HUDEP-2 (cell line): ENCODE measurements around the gene FXN.
"Not testable (repeated sequence)": the region's sequence is repeated elsewhere in the genome, so short reads cannot be mapped to it uniquely, and the experiment has no call there.

ENCODE experiments used
- DNase-seq, 76 experiments: peaks; one replicate each; lab custom pipeline; 2025; ENCODE audit not compliant: unreplicated experiment in 76 of 76; lab: John Stamatoyannopoulos, UW

Gene FXN

DNA sequence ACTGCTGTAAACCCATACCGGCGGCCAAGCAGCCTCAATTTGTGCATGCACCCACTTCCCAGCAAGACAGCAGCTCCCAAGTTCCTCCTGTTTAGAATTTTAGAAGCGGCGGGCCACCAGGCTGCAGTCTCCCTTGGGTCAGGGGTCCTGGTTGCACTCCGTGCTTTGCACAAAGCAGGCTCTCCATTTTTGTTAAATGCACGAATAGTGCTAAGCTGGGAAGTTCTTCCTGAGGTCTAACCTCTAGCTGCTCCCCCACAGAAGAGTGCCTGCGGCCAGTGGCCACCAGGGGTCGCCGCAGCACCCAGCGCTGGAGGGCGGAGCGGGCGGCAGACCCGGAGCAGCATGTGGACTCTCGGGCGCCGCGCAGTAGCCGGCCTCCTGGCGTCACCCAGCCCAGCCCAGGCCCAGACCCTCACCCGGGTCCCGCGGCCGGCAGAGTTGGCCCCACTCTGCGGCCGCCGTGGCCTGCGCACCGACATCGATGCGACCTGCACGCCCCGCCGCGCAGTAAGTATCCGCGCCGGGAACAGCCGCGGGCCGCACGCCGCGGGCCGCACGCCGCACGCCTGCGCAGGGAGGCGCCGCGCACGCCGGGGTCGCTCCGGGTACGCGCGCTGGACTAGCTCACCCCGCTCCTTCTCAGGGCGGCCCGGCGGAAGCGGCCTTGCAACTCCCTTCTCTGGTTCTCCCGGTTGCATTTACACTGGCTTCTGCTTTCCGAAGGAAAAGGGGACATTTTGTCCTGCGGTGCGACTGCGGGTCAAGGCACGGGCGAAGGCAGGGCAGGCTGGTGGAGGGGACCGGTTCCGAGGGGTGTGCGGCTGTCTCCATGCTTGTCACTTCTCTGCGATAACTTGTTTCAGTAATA, at the start of gene FXN:
TSS of gene FXN (plus strand) at position 315 of the 871 bp plus-strand sequence. CDS start at position 346, 31 bp downstream.
- DNase-seq, result peak in 73 of 76 experiments; percentile 18 to 86 (median 72)

DNA sequence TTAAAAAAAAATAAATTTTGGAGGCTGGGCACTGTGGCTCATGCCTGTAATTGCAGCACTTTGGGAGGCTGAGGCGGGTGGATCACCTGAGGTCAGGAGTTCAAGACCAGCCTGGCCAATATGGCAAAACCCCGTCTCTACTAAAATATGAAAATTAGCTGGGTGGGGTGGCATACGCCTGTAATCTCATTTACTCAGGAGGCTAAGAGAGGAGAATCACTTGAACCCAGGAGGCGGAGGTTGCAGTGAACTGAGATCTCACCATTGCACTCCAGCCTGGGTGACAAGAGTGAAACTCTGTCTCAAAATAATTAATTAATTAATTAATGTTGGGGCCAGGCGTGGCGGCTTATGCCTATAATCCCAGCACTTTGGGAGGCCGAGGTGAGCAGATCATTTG, 48.6 kb upstream of the FXN start:
- not testable (repeated sequence) for DNase-seq

DNA sequence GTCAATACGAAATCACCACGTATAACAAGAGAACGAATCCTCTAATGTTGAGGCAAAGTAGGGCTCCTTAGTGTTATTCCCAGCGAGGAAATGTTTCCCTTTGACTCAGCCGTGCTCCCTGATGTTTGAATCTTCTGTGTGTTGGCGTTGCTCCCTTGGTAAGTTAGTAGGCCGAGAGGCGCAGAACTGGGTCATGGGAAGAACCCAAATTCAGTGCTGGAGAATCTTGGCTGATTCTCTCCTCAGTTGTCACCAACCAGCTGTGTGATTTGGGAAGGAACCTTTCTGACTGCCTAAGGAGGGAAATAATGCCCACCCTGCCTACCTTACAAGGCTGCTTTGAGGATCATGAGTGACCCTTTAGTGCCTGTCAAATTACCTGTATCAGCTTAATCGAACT, 44.1 kb upstream of the FXN start:
- DNase-seq, result no peak

DNA sequence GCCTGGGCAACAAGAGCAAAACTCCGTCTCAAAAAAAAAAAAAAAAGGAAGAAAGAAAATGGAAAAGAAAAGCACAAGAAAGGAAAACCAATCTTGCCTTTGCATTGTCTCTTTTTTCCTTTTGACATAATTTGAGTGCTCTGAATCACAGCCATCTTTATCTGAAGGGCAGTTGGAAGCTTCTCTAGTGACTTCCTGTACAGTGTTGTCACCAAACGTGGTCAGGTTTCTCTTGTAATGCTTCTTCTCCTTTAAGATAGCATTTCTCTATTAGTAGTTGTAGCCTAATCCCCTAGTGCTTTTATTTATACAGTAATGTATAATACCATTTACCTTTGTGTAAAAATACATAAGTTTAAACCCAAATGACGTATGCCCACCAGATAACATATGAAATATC, 39.8 kb upstream of the FXN start:
- DNase-seq, result no peak

DNA sequence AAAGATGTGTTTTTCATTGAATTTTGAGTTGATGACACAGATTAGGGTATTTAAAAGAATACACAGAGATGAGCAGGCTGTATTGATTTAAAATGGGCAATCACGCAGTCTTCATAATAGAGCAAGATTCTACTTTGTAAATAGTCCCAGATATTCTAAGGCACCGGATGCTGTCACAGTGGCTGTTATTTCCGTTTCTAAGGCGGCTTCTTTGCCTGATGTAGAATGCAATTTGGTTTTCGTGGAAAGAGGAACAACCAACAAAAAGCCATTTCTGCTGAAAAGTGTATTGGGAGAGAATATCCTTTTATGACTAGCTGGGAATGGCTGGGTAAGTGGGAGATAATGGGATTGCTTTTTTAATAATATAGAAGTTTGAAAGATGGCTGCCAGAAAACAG, 39.1 kb upstream of the FXN start:
- DNase-seq, result no peak

DNA sequence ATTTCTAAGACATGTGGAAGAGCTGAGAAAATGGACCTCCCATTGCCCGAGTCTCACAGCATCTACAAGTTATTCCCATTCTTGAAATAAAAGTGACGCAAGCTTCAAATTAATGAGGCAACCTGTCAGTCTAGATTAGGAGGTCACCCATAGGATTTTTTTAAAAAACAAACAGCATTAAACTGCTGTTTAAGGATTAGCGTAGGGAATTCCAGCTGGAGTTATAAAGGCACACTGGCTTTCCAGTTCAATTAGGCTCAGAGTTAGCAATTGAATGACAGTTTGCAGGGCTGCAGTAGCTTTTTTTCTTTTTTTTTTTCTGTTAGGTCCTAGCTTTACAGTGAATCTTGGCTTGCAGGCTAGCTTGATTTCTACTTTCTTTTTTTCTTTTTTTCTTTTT, 37.9 kb upstream of the FXN start:
- DNase-seq, result no peak

DNA sequence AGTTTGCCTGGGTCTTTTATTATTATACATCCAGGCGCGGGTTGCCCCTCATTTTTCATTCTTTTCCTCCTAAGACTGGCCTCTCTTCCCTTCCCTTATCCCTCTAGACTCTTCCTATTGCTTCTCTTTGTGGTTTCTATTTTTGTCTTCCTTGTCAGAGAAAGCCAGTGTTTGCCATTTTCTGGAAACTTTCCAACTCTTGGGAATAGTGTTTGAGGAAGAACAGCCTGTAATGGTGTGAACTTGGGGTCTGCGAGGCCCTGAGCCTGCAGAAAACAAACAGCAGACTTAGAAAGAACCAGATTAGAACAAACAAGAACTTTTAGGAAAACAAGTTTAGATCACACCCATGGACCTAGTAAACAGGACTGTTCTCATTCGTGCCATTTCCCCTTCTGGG, 37.2 kb upstream of the FXN start:
- DNase-seq, result no peak

DNA sequence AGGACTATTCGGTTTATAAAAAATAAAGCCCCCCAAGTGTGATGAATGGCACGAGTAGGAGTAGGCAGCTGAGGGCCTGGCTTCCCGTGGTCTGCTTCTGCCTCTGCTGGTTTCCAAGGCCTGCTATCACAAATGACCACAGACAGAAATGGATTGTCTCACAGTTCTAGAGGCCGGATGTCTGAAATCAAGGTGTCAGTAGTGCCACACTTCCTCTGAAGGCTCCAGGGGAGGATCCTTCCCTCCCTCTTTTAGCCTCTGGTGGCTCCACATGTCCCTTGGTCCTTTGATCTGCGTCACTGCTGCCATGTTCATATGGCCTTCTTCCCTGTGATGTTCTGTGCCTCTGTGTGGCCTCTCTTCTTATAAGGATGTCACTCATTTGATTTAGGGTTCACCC, 36.7 kb upstream of the FXN start:
- DNase-seq, result peak in 2 of 76 experiments; percentile 6 to 17

DNA sequence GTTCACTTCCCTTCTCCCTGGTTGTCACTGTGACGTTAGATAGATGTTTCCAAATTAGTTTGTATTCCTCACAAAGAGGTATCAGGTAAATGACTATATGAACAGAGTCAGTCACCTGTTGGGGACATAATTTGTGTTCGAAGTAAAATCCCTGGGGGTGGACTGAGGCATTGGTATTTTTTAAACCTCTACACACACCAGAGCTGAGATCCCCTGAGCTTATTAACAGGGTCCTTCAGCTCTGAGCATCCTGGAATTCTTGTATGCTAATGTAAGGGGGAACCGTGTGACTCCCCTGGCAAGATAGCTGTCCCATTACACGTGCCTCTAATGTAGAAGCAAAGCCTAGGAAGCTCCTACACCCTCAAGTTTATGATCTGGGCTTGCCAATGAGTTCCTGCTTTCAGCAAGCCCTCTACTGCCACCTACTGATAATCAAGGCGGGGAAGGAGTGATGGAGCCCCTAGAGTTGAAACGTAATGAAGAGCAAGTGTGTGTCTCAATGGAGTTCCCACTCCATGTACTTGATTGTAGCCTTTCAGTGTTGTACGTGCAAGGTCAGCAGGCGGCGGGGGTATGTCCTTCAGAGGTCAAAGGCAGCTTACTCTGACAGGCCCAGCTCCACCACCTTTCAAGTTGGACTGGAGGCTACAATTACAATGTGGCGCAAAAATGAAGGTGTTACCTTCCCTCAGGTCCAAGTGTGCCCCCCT, 36.0 kb upstream of the FXN start:
- DNase-seq, result peak in 72 of 76 experiments; percentile 23 to 89 (median 64)

DNA sequence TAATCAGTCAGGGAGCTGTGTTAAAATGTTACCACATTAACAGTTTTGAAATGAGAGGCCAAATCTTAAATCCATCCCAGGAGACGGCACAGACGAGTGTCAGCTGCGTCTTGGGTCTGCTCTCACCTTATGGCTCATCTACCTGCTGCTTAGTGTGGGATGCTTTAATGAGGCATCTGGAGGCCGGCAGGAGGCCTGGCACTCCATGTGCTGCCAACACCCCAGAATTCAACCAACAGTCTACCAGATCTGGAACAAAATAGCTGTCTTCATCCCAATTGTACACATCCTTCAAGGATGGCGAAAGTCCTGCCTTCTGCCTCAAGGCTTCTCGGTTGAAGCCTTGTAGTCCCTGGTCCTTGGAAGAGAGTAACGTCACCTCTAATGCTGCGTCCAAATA, 33.6 kb upstream of the FXN start:
- no peak for DNase-seq

DNA sequence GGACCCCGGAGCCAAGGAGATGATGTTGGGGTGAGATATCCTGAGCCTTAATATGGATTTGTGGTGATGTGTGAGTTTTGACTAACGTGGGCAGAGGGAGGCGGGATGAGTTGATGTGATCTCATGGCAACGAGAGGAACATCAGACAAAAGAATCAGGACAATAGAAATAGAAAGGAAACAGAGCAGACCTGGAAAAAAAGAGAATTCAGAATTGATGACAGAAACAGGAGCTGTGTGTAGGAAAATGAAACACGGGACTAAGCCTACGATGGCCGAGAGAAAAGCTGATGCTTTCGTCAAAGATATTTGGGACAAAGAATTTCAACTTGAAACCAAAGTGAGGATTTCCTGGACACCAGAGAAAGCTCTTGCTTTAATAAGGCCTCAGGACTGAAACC, 32.5 kb upstream of the FXN start:
- DNase-seq, result no peak

DNA sequence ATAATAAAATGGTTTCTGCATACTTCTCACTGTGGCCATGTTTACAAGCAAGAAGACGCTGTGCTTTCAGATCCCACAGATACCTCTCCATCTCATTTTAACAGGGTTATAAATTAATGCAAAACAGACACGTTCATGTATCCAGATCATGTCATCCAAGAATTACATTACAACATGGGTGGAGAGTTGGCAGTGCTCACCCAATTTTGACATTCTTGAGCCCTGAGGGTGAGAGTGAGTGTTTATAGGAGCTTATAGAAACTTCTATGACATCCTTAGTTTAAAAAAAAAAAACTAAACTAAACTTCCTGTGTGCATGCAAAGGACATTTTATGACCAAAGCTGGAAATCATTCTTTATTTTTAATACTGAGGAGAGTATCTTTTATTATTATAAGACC, 30.7 kb upstream of the FXN start:
- DNase-seq, result no peak

DNA sequence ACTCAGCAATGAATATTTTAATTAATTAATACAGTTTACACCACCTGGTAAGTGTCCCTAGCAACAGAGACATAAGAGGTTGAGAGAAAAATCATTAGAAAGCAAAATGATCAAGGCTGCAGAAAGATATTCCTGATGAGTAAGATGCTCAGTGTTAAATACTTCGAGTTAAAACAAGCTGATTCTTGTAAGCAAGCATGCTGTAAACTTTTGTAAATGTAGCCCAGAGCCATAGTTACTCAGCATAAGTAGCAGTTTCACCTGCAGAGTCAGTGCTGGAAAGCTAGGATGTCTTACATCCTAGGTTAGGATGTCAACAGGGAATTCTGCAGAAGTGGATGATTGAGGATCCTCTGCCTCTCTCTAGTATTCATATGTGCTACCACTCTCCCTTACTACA, 25.8 kb upstream of the FXN start:
- no peak for DNase-seq

DNA sequence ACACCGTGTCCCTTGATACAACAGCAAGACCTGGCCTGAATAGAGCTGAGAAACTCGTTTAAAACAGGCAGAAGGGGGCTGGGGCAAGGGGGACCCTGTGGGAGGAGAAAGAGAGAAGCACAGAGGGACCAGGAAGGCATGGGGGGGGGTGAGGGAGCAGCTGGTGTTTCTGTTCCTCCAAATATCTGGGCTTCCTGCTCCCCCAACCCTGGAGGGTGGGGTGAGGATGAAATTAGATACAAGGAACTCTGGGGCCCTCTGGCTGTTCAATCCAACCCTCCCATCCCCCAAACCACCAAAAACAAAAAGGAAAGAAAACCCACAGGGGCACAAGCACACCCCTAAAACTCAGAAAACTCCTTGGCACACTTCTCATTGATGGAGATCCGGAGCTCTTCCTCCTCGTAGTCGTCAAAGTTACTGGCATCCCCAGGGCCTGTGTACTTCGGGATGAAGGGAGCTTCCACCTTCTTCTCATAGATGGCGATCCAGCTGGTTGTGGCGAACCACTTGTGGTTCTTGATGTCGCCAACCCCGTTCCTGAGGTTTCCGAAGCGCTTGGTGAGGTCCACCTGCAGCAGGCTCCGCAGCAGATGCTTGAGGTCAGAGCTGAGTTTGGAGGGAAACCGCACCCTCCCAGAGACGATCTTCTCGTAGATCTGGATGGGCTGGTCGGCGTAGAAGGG, 22.7 kb upstream of the FXN start:
- DNase-seq, result no peak

DNA sequence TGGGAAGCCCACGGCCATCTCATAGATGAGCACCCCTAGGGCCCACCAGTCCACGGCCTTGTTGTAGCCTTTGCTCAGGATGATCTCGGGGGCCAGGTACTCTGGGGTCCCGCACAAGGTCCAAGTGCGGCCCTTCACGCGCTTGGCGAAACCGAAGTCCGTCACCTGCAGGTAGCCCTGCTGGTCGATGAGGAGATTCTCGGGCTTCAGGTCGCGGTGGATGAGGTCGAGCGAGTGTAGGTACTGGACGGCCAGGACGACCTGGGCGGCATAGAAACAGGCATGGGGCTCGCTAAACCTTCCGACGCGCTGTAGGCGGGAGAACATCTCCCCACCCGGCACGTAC, 22.2 kb upstream of the FXN start:
- no peak for DNase-seq

DNA sequence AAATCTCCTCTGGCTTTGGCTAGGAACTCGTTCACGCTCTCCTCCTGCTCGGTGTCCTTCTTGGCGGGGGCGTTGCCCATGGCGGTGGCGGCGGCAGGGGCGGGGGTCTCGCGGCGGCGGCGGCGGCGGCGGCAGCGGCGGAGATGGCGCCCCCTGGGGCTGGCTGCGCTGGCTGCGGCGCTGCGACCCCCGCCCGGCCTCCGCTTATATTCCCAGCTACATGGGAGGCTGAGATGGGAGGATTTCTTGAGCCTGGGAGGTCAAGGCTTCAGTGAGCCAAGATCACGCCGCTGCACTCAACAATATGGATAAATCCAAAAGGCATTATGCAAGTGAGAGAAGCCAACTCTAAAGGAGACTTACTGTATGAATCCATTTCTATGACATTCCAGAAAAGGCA, 21.5 kb upstream of the FXN start, which contains the start of gene PRKACG:
TSS of gene PRKACG (minus strand) at position 101 of the 400 bp plus-strand sequence. CDS start at position 80, 21 bp downstream.
- DNase-seq, result no peak

DNA sequence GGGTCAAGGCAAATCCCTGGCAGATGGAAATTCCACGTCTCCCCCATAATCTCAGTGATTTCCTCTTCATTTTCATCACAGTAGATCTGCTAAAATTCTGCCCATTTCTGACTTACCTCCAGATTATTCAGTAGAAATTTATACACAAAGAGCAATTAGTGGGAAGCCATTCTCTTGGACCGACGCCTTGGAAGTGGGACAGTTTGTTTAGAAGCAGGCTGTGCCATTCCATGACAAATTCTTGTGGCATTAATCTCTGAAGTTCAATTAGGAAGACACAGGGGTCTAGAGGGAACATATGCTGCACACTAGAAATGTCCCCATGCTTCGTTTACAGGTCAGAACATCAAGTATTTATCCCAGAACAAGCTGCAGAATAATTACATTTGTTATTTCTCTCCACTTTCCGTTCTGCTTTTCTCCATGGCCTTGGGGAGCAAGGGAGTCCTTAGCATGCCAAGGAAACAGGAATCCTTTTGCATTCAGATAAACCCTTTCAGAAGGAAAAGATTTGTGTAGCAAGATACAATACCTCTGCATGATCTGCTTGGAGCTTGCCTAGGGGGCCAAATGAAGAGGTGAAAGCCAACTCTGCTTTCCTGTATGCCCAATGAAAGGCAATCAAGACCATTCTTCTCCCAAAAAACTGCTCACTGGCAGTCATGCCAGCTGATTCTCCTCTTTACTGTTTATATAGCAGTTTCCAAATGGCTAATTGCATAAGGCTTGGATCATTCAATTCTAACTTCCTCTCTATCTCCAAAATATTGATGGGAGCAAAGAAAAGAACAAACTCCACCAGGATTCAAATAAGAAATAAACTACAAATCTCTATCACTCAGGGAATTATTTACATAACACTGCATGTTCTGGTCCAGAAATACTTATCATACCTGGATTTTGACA, 19.1 kb upstream of the FXN start:
- no peak for DNase-seq

DNA sequence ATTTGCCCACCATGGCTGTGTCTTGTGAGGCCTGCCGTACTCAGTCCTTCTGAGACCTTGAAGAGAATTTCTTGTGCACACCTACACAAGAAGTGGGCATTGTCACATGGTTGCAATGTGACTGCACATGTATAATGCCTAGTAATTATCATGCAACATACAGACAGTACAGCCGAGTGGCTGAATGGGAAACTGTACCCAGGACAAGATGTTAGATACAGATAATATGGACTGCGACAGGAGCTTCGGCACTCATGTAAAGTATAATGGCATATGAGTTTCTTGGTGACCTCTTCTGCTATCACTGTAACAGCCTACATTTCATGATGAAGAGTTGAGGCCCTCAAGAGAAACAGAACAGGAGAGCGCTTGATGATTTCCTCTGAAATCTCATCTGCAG, 16.8 kb upstream of the FXN start:
- peak in 62 of 76 experiments; percentile 8 to 87 (median 54) for DNase-seq

DNA sequence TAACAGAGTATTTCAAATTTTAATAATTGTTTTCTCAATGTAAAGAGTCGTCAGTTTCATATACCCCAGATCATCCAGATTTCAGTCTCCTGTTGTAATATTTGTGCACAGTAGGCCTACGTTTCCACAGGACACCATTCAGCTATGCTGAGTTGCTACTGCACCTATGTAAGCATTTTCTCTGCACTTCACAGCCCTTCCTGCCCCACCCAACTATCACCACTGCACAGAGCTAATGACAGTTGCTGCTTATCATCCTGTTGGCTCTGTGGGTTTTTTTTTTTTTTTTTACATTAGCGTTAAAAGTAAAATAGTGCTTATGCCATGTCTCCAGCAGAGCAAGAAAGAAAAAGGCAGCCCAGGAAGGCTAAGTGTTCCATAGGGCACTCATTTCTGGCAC, 15.7 kb upstream of the FXN start:
- peak in 75 of 76 experiments; percentile 15 to 94 (median 77) for DNase-seq
